Natural killer cell (primary cell): Measurements from ENCODE around the gene NUDC. TPM values are rescaled to one million over a fixed set of nuclear protein-coding genes. Genes with fewer than 3 reads are reported as not detected.

Experiments
- ATAC-seq, 3 donors: fragments of 150-1000 bp in 2 of 3; fragments of 200-7000 bp in 1 of 3; cut with Tn5 transposase; 1 replicate in 1 of 3; 2 replicates in 2 of 3; pipeline ENCODE4 v1.10.0; 2021; ENCODE audit warnings: mild to moderate bottlenecking in 2 of 3, moderate library complexity in 2 of 3
- DNase-seq, 2 donors: peaks; one replicate each; pipeline versions ENCODE4 v3.0.0 to v3.0.0-alpha.2; 2013 to 2021; ENCODE audit warnings: mixed read lengths in 1 of 2
- H3K27ac ChIP-seq: one replicate; pipeline ENCODE4 v1.5.1; 2013; ENCODE audit warnings: mild to moderate bottlenecking, low read length
- H3K27me3 ChIP-seq: one replicate; pipeline ENCODE4 v1.6.1; 2013; ENCODE audit warnings: low read length; ENCODE audit not compliant: control insufficient read depth, insufficient read depth
- H3K36me3 ChIP-seq: one replicate; pipeline ENCODE4 v1.6.1; 2013; ENCODE audit warnings: low read length; ENCODE audit not compliant: control insufficient read depth, insufficient read depth
- H3K4me1 ChIP-seq: one replicate; pipeline ENCODE4 v1.6.1; 2013; ENCODE audit warnings: low read length; ENCODE audit not compliant: control insufficient read depth, insufficient read depth
- H3K4me3 ChIP-seq: one replicate; pipeline ENCODE4 v1.5.1; 2013; ENCODE audit warnings: low read length
- H3K9me3 ChIP-seq: one replicate; pipeline ENCODE4 v1.6.1; 2013; ENCODE audit warnings: low read length; ENCODE audit not compliant: control insufficient read depth, insufficient read depth
- H3K27ac Mint-ChIP-seq, 2 donors: one replicate each; pipeline ENCODE4 v1.8.0; 2022; ENCODE audit warnings: mild to moderate bottlenecking in 2 of 2, mixed read lengths in 2 of 2, moderate library complexity in 1 of 2
- H3K27me3 Mint-ChIP-seq, 2 donors: one replicate each; pipeline ENCODE4 v1.8.0; 2022; ENCODE audit warnings: low read depth in 2 of 2, mixed read lengths in 2 of 2
- H3K36me3 Mint-ChIP-seq: one replicate; pipeline ENCODE4 v1.8.0; 2022; ENCODE audit warnings: mixed read lengths
- H3K4me1 Mint-ChIP-seq, 2 donors: one replicate each; pipeline ENCODE4 v1.8.0; 2022; ENCODE audit warnings: mixed read lengths in 2 of 2
- H3K4me3 Mint-ChIP-seq: one replicate; pipeline ENCODE4 v1.8.0; 2022; ENCODE audit warnings: mild to moderate bottlenecking, moderate library complexity, mixed read lengths
- H3K9me3 Mint-ChIP-seq, 2 donors: one replicate each; pipeline ENCODE4 v1.8.0; 2022; ENCODE audit warnings: mixed read lengths in 2 of 2
- WGBS: methylation state at CpG from one replicate; pipeline ENCODE4 v1.1.7; 2013; ENCODE audit warnings: missing lambda C conversion rate; ENCODE audit not compliant: insufficient coverage; 5-methylcytosine and 5-hydroxymethylcytosine counted together
- intact Hi-C: fragments of 100-400 bp; cut with micrococcal nuclease; formaldehyde crosslinking; loops from one replicate; pipeline ENCODE4 v1.14.2; 2022
- total RNA-seq, 4 donors: library from RNA; stranded (reverse); fragments of 120-200 nt in 1 of 4; gene quantifications; one replicate each; pipeline versions ENCODE4 v1.2.3 to v1.2.4, GENCODE V29; 2013 to 2022
- TF ChIP-seq, protein P1 (sequence below): fragments of 200-600 bp; IDR thresholded peaks from one replicate; pipeline ENCODE4 v1.8.0; 2022; ENCODE audit warnings: antibody characterized with exemption

The NUDC gene
- total RNA-seq, 3 donors from 2014 or later (not counting 1 experiment from before 2014, with no cell fraction given) = 43.6 to 46.6 (median 43.7) TPM

DNA sequence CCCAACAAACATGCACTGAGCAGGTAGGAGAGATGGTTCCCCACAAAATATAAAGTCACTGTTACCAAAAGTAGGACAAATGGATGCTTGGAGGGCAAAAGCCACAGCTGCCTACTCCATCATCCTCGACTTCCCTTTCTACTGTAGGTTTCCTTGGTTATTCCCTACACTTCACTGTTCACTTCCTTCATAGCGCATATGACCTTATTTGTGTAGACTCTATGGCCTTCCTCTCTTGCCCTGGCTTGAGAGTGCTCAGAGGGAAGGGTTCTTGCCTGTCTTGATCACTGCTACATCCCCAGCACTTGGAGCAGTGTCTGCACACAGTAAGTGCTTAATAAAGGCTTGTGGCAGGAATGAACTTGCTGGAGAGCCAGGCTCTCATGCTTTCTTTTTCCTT is 57.4 kb downstream of the NUDC start:
- ATAC-seq (no peak), DNase-seq (no peak)
- no peaks in the 10 kb centered on the region for H3K36me3 ChIP-seq
- no peak overlapping the region for H3K27ac ChIP-seq
- no peaks in the 10 kb centered on the region for H3K4me1 ChIP-seq
- Mint-ChIP-seq H3K4me1 (no peaks in the 10 kb centered on the region), H3K9me3 (no peaks in the 10 kb centered on the region), H3K27ac (no peak overlapping the region), H3K36me3 (no peaks in the 10 kb centered on the region), H3K27me3 (peaks cover 13 to 14% of the 10 kb centered on the region in 2 donors), H3K4me3 (no peak overlapping the region)
- H3K27me3 ChIP-seq = peaks cover 3% of the 10 kb centered on the region
- H3K9me3 ChIP-seq = no peaks in the 10 kb centered on the region
- H3K4me3 ChIP-seq = no peak overlapping the region
- intact Hi-C loops = no loop called here
- TF ChIP-seq, protein P1, sequence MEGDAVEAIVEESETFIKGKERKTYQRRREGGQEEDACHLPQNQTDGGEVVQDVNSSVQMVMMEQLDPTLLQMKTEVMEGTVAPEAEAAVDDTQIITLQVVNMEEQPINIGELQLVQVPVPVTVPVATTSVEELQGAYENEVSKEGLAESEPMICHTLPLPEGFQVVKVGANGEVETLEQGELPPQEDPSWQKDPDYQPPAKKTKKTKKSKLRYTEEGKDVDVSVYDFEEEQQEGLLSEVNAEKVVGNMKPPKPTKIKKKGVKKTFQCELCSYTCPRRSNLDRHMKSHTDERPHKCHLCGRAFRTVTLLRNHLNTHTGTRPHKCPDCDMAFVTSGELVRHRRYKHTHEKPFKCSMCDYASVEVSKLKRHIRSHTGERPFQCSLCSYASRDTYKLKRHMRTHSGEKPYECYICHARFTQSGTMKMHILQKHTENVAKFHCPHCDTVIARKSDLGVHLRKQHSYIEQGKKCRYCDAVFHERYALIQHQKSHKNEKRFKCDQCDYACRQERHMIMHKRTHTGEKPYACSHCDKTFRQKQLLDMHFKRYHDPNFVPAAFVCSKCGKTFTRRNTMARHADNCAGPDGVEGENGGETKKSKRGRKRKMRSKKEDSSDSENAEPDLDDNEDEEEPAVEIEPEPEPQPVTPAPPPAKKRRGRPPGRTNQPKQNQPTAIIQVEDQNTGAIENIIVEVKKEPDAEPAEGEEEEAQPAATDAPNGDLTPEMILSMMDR = no peak
- WGBS = 58% methylated on average over 2 of the region's 2 CpGs

- 91% methylated on average over 3 of the region's 3 CpGs for WGBS
- TF ChIP-seq, protein P1 = no peak
- Mint-ChIP-seq H3K36me3 (no peaks in the 10 kb centered on the region), H3K4me1 (no peaks in the 10 kb centered on the region), H3K4me3 (no peak overlapping the region), H3K27me3 (peaks cover 20 to 31% of the 10 kb centered on the region in 2 donors), H3K9me3 (no peaks in the 10 kb centered on the region), H3K27ac (no peak overlapping the region)
- DNase-seq (no peak), ATAC-seq (no peak)
- Histone ChIP-seq H3K9me3 (no peaks in the 10 kb centered on the region), H3K27me3 (peaks cover 3% of the 10 kb centered on the region), H3K36me3 (no peaks in the 10 kb centered on the region), H3K27ac (no peak overlapping the region), H3K4me1 (no peaks in the 10 kb centered on the region), H3K4me3 (no peak overlapping the region)
- intact Hi-C loops = no loop called here
These were observed 59.8 kb downstream of the NUDC start for GRCh38 chr1:26981146-26981846.

GRCh38 chr1:26983863-26984262 is 62.3 kb downstream of the NUDC start:
- H3K9me3 ChIP-seq = no peaks in the 10 kb centered on the region
- TF ChIP-seq, protein P1 = no peak
- H3K4me3 ChIP-seq = no peak overlapping the region
- intact Hi-C loops = no loop called here
- H3K27ac ChIP-seq = no peak overlapping the region
- DNase-seq (no peak), ATAC-seq (no peak)
- Mint-ChIP-seq H3K27me3 (peaks cover 26 to 39% of the 10 kb centered on the region in 2 donors), H3K9me3 (no peaks in the 10 kb centered on the region), H3K36me3 (no peaks in the 10 kb centered on the region), H3K4me3 (no peak overlapping the region), H3K4me1 (no peaks in the 10 kb centered on the region), H3K27ac (no peak overlapping the region)
- 32% methylated on average over 5 of the region's 5 CpGs for whole genome bisulfite sequencing
- H3K36me3 ChIP-seq = no peaks in the 10 kb centered on the region
- H3K4me1 ChIP-seq = no peaks in the 10 kb centered on the region
- peaks cover 3% of the 10 kb centered on the region for H3K27me3 ChIP-seq

DNA sequence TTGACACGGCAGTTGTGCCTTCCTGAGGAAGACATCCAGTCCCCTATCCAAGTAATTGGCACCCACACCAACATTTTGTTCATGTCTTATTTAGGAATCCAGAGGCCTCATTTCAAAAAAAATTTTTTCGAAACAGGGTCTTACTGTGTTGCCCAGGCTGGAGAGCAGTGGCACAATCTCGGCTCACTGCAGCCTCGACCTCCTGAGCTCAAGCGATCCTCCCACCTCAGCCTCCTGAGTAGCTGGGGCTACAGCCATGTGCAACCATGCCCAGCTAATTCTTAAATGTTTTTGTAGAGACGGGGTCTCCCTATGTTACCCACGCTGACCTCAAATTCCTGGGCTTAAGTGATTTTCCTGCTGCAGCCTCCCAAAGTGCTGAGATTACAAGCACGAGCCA is 62.7 kb downstream of the NUDC start:
- TF ChIP-seq, protein P1 = no peak
- 91% methylated on average over 8 of the region's 8 CpGs for whole genome bisulfite sequencing
- Histone ChIP-seq H3K4me1 (no peaks in the 10 kb centered on the region), H3K27ac (no peak overlapping the region), H3K27me3 (peaks cover 3% of the 10 kb centered on the region), H3K4me3 (no peak overlapping the region), H3K9me3 (no peaks in the 10 kb centered on the region), H3K36me3 (no peaks in the 10 kb centered on the region)
- peaks cover 26 to 39% of the 10 kb centered on the region in 2 donors for H3K27me3 Mint-ChIP-seq
- no peak overlapping the region for H3K27ac Mint-ChIP-seq
- H3K4me1 Mint-ChIP-seq = no peaks in the 10 kb centered on the region
- no peak for DNase-seq
- no peak for ATAC-seq
- no peaks in the 10 kb centered on the region for H3K9me3 Mint-ChIP-seq
- H3K36me3 Mint-ChIP-seq = no peaks in the 10 kb centered on the region
- no peak overlapping the region for H3K4me3 Mint-ChIP-seq
- intact Hi-C loops = no loop called here
